ENCODE data around the gene OR8H1. TPM values are rescaled to one million over a fixed set of nuclear protein-coding genes. Genes with fewer than 3 reads are reported as not detected.

OR8H1 gene, protein sequence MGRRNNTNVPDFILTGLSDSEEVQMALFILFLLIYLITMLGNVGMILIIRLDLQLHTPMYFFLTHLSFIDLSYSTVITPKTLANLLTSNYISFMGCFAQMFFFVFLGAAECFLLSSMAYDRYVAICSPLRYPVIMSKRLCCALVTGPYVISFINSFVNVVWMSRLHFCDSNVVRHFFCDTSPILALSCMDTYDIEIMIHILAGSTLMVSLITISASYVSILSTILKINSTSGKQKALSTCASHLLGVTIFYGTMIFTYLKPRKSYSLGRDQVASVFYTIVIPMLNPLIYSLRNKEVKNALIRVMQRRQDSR
- not detected for total RNA-seq

DNA sequence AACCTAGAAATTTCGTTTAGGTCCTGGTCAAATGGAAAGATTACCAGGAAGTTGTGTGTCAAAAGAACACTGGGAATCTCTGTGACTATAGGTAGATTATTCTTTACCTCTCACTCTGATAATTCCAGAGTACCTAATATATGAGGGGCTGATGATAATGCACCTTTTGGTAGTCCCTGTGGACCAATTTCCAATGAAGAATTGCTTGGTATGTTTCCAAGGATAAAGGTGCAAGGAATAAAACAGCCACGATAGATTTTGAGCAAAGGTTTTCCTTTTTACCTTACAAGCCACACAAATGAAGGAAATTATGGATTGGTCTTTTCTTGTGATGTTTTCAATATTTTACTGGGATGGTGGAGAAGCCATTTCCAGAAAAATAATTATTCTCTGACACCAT lies at the start of gene OR8H1:
Gene OR8H1 (minus strand): TSS at position 101 of the 400 bp plus-strand sequence. CDS start 1,192 bp downstream, outside the sequence.
- CTCF ChIA-PET = no interaction called here

DNA sequence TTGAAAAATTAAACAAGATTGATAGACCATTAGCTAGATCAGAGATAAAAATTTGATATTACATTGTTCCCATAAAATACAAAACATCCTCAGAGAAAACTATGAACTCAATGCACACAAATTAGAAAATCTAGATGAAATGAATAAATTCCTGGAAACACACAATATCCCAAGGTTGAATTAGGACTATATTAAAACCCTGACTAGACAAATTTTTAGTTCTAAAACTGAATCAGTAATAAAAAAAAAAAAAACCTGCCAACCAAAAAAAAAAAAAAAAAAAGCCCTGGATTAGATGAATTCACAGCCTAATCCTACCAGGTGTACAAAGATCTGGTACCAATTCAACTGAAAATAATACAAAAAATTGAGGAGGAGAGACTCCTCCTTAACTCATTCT lies 48.2 kb upstream of the OR8H1 start:
- POLR2A ChIA-PET = no interaction called here
- CTCF ChIA-PET = no interaction called here

More for the DNA sequence above, at the start of gene OR8H1:
- POLR2A ChIA-PET = no interaction called here

- CTCF ChIA-PET = no interaction called here
- POLR2A ChIA-PET = no interaction called here
Observed at GRCh38 chr11:56333156-56333555, 41.1 kb upstream of the OR8H1 start.

GRCh38 chr11:56331861-56332491 lies 39.9 kb upstream of the OR8H1 start:
- POLR2A ChIA-PET = no interaction called here
- CTCF ChIA-PET = no interaction called here

DNA sequence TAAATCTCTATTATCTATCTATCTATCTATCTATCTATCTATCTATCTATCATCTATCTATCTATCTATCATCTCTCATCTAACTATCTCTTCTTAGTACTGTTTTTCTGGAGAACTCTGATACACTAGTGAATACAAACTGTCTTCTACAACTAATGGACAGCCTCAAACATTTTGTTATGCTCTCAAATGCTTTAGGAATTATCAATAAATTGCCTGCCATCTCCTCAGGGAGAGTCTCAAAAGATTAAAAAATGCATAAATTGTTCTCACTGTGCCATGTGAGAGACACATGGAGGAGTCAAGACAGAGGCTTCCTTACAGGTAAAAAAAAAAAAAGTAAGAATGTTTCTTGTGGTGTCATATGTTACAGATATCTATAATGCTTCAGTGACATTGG lies 22.8 kb upstream of the OR8H1 start, which contains the start of gene OR8K3:
Gene OR8K3 (plus strand): TSS at position 301 of the 400 bp plus-strand sequence. CDS start 3,163 bp downstream, outside the sequence.
- CTCF ChIA-PET = no interaction called here

GRCh38 chr11:56307836-56308235 lies 15.8 kb upstream of the OR8H1 start:
- CTCF ChIA-PET = no interaction called here
- POLR2A ChIA-PET = no interaction called here

More for the DNA sequence above, 22.8 kb upstream of the OR8H1 start, which contains the start of gene OR8K3:
- POLR2A ChIA-PET = no interaction called here

DNA sequence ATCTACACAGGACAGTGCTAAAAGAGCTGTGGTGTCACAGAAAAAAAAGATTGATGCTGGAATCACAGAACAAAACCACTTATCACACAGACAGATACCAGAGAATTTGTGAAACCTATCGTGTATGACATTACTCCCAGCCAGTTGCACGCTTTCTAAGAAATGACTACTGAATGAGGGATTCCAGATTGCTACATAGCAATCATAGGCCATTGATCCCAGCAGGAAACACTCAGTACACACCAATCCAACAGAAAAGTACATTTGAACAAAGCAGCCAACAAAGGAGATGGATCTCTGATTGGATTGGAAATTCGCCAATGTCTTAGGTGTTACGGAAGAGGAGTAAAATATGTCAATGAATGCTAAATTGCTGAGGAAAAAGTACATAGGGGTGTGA lies 4.8 kb upstream of the OR8H1 start:
- ChIA-PET POLR2A (no interaction called here), CTCF (no interaction called here)

DNA sequence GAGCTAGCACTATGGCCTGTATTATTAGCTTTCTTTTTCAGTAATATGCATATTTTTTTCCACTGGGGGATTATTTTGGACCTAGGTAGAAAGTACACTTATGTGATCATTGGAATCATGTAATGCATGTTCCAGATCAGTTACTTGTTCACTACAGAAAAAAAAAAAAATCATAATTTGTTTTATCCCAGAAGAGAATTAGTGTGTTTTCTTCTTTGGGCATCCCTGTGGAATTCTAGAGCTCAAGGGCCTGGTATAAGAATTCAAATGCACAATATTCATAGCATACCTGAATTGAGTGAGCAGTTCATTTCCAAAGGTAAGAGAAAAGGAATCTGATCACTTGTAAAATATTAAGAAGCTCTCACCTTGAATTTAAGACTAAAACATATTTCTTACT lies 18.2 kb downstream of the OR8H1 start, which contains the start of gene OR5T1:
Gene OR5T1 (plus strand): TSS at position 301 of the 400 bp plus-strand sequence. CDS start 1,485 bp downstream, outside the sequence.
- ChIA-PET CTCF (no interaction called here), POLR2A (no interaction called here)

DNA sequence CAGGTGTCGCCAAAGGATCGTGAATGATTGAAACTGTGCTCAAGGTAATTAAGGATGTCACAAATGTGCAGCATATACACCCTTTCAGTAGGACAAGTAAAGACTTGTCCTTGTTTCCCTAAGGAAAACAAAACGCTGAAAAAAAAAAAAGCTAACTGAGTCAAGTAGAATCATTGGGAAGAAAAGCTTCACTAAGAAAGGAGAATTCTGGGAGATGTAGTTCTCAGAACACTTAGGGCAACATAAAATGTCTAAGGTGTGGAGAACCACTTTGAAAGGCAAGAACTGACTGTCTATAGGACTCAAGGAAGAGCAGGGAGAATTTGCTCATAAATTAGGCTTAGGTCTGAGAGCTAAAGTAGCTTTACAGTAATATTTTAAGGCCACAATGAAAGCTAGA lies 21.0 kb downstream of the OR8H1 start:
- ChIA-PET POLR2A (no interaction called here), CTCF (interaction anchor here (0.7 kb wide), 1 partner anchor 20 kb away, joined by 3 read pairs; no protein-coding TSS in a partner anchor)

DNA sequence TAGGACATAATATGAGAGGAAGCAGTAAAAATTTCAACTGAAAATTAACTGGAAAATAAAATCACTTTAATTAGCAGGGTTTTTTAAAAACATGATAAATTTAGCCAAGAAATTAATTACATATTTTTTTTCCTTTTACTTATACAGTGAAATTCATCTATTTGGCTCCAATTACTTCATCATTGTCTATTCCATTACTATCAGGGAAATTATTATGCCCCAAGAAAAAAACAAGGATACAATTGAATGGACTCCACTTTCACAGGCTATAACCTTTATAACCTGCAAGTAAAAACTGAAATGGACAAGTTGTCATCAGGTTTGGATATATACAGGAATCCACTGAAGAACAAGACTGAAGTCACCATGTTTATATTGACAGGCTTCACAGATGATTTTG lies 40.1 kb downstream of the OR8H1 start, which contains the start of gene OR5T3:
Gene OR5T3 (plus strand): TSS at position 301 of the 400 bp plus-strand sequence. CDS start 0 bp downstream, at position 301.
- CTCF ChIA-PET = no interaction called here

More for the DNA sequence above, 40.1 kb downstream of the OR8H1 start, which contains the start of gene OR5T3:
- POLR2A ChIA-PET = no interaction called here

Other genes with a start within 250 kb of the OR8H1 start
- gene OR8I2, start 198.9 kb downstream of the OR8H1 start, total RNA-seq = not detected
- gene OR8H2, start 188.6 kb downstream of the OR8H1 start, total RNA-seq = not detected
- not detected for gene OR8H3, start 169.9 kb downstream of the OR8H1 start, total RNA-seq
- gene OR8J3, start 152.1 kb downstream of the OR8H1 start, total RNA-seq = not detected
- not detected for gene OR8K5, start 131.9 kb downstream of the OR8H1 start, total RNA-seq
- not detected for gene OR5J2, start 115.6 kb downstream of the OR8H1 start, total RNA-seq
- gene OR5T2, start 58.0 kb downstream of the OR8H1 start, total RNA-seq = not detected
- not detected for gene OR5T3, start 40.0 kb downstream of the OR8H1 start, total RNA-seq
- not detected for gene OR5T1, start 18.1 kb downstream of the OR8H1 start, total RNA-seq
- gene OR8K3, start 22.9 kb upstream of the OR8H1 start, total RNA-seq = not detected
- gene OR8K1, start 53.8 kb upstream of the OR8H1 start, total RNA-seq = not detected
- gene OR8J1, start 62.0 kb upstream of the OR8H1 start, total RNA-seq = not detected
- gene OR8U1, start 83.4 kb upstream of the OR8H1 start, total RNA-seq = not detected
- not detected for gene OR5AL1, start 120.4 kb upstream of the OR8H1 start, total RNA-seq
- not detected for gene OR5M3, start 181.1 kb upstream of the OR8H1 start, total RNA-seq
- not detected for gene OR5M8, start 199.1 kb upstream of the OR8H1 start, total RNA-seq

Data from activated CD8-positive, alpha-beta memory T cell treated with anti-CD3 and anti-CD28 coated beads for 36 hours (primary cell).